Breast epithelium (tissue), 3 donors: ENCODE measurements around the gene ZNF470.

Experiments
- POLR2A ChIP-seq: fragments of 450-650 bp; IDR thresholded peaks from one replicate; pipeline ENCODE4 v1.6.1; 2016; ENCODE audit warnings: antibody characterized with exemption, mild to moderate bottlenecking, moderate library complexity
- POLR2AphosphoS5 ChIP-seq, 3 donors: sonication (generic); formaldehyde crosslinking; IDR thresholded peaks; one replicate each; pipeline ENCODE4 v1.6.1; 2017; ENCODE audit warnings: antibody characterized with exemption in 3 of 3
- TF ChIP-seq, protein P1 (sequence below), 3 donors: fragments of 450-650 bp; IDR thresholded peaks; one replicate each; pipeline ENCODE4 v1.5.1; 2016 to 2017; ENCODE audit warnings: antibody characterized with exemption in 3 of 3, mild to moderate bottlenecking in 3 of 3, moderate library complexity in 3 of 3

DNA sequence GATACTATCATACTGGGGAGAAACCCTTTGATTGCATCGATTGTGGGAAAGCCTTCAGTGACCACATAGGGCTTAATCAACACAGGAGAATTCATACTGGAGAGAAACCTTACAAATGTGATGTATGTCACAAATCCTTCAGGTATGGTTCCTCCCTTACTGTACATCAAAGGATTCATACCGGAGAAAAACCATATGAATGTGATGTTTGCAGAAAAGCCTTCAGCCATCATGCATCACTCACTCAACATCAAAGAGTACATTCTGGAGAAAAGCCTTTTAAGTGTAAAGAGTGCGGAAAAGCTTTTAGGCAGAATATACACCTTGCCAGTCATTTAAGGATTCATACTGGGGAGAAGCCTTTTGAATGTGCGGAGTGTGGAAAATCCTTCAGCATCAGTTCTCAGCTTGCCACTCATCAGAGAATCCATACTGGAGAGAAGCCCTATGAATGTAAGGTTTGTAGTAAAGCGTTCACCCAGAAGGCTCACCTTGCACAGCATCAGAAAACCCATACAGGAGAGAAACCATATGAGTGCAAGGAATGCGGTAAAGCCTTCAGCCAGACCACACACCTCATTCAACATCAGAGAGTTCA is 12.9 kb upstream of the ZNF470 start:
- TF ChIP-seq, protein P1, sequence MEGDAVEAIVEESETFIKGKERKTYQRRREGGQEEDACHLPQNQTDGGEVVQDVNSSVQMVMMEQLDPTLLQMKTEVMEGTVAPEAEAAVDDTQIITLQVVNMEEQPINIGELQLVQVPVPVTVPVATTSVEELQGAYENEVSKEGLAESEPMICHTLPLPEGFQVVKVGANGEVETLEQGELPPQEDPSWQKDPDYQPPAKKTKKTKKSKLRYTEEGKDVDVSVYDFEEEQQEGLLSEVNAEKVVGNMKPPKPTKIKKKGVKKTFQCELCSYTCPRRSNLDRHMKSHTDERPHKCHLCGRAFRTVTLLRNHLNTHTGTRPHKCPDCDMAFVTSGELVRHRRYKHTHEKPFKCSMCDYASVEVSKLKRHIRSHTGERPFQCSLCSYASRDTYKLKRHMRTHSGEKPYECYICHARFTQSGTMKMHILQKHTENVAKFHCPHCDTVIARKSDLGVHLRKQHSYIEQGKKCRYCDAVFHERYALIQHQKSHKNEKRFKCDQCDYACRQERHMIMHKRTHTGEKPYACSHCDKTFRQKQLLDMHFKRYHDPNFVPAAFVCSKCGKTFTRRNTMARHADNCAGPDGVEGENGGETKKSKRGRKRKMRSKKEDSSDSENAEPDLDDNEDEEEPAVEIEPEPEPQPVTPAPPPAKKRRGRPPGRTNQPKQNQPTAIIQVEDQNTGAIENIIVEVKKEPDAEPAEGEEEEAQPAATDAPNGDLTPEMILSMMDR (IDR thresholded peaks at IDR 0.05) = no peak
- no peak for TF ChIP-seq POLR2A
- TF ChIP-seq POLR2AphosphoS5 (IDR thresholded peaks at IDR 0.05) = no peak
